Natural killer cell (primary cell): Measurements from ENCODE around the gene RHOBTB1. TPM values are rescaled to one million over a fixed set of nuclear protein-coding genes. Genes with fewer than 3 reads are reported as not detected.

Experiments used
- ATAC-seq, 3 donors: fragments of 150-1000 bp in 2 of 3; fragments of 200-7000 bp in 1 of 3; cut with Tn5 transposase; 1 replicate in 1 of 3; 2 replicates in 2 of 3; pipeline ENCODE4 v1.10.0; 2021; ENCODE audit warnings: mild to moderate bottlenecking in 2 of 3, moderate library complexity in 2 of 3
- DNase-seq, 2 donors: peaks; one replicate each; pipeline versions ENCODE4 v3.0.0 to v3.0.0-alpha.2; 2013 to 2021; ENCODE audit warnings: mixed read lengths in 1 of 2
- H3K27ac ChIP-seq: one replicate; pipeline ENCODE4 v1.5.1; 2013; ENCODE audit warnings: mild to moderate bottlenecking, low read length
- H3K27me3 ChIP-seq: one replicate; pipeline ENCODE4 v1.6.1; 2013; ENCODE audit warnings: low read length; ENCODE audit not compliant: control insufficient read depth, insufficient read depth
- H3K36me3 ChIP-seq: one replicate; pipeline ENCODE4 v1.6.1; 2013; ENCODE audit warnings: low read length; ENCODE audit not compliant: control insufficient read depth, insufficient read depth
- H3K4me1 ChIP-seq: one replicate; pipeline ENCODE4 v1.6.1; 2013; ENCODE audit warnings: low read length; ENCODE audit not compliant: control insufficient read depth, insufficient read depth
- H3K4me3 ChIP-seq: one replicate; pipeline ENCODE4 v1.5.1; 2013; ENCODE audit warnings: low read length
- H3K9me3 ChIP-seq: one replicate; pipeline ENCODE4 v1.6.1; 2013; ENCODE audit warnings: low read length; ENCODE audit not compliant: control insufficient read depth, insufficient read depth
- H3K27ac Mint-ChIP-seq, 2 donors: one replicate each; pipeline ENCODE4 v1.8.0; 2022; ENCODE audit warnings: mild to moderate bottlenecking in 2 of 2, mixed read lengths in 2 of 2, moderate library complexity in 1 of 2
- H3K27me3 Mint-ChIP-seq, 2 donors: one replicate each; pipeline ENCODE4 v1.8.0; 2022; ENCODE audit warnings: low read depth in 2 of 2, mixed read lengths in 2 of 2
- H3K36me3 Mint-ChIP-seq: one replicate; pipeline ENCODE4 v1.8.0; 2022; ENCODE audit warnings: mixed read lengths
- H3K4me1 Mint-ChIP-seq, 2 donors: one replicate each; pipeline ENCODE4 v1.8.0; 2022; ENCODE audit warnings: mixed read lengths in 2 of 2
- H3K4me3 Mint-ChIP-seq: one replicate; pipeline ENCODE4 v1.8.0; 2022; ENCODE audit warnings: mild to moderate bottlenecking, moderate library complexity, mixed read lengths
- H3K9me3 Mint-ChIP-seq, 2 donors: one replicate each; pipeline ENCODE4 v1.8.0; 2022; ENCODE audit warnings: mixed read lengths in 2 of 2
- CTCF ChIP-seq: fragments of 200-600 bp; IDR thresholded peaks from one replicate; pipeline ENCODE4 v1.8.0; 2022; ENCODE audit warnings: antibody characterized with exemption
- WGBS: methylation state at CpG from one replicate; pipeline ENCODE4 v1.1.7; 2013; ENCODE audit warnings: missing lambda C conversion rate; ENCODE audit not compliant: insufficient coverage; 5-methylcytosine and 5-hydroxymethylcytosine counted together
- intact Hi-C: fragments of 100-400 bp; cut with micrococcal nuclease; formaldehyde crosslinking; loops from one replicate; pipeline ENCODE4 v1.14.2; 2022
- total RNA-seq, 4 donors: library from RNA; stranded (reverse); fragments of 120-200 nt in 1 of 4; gene quantifications; one replicate each; pipeline versions ENCODE4 v1.2.3 to v1.2.4, GENCODE V29; 2013 to 2022

The RHOBTB1 gene
- total RNA-seq, 3 donors from 2014 or later (not counting 1 experiment from before 2014, with no cell fraction given): 0.97 to 1.9 (median 1.1) TPM

DNA sequence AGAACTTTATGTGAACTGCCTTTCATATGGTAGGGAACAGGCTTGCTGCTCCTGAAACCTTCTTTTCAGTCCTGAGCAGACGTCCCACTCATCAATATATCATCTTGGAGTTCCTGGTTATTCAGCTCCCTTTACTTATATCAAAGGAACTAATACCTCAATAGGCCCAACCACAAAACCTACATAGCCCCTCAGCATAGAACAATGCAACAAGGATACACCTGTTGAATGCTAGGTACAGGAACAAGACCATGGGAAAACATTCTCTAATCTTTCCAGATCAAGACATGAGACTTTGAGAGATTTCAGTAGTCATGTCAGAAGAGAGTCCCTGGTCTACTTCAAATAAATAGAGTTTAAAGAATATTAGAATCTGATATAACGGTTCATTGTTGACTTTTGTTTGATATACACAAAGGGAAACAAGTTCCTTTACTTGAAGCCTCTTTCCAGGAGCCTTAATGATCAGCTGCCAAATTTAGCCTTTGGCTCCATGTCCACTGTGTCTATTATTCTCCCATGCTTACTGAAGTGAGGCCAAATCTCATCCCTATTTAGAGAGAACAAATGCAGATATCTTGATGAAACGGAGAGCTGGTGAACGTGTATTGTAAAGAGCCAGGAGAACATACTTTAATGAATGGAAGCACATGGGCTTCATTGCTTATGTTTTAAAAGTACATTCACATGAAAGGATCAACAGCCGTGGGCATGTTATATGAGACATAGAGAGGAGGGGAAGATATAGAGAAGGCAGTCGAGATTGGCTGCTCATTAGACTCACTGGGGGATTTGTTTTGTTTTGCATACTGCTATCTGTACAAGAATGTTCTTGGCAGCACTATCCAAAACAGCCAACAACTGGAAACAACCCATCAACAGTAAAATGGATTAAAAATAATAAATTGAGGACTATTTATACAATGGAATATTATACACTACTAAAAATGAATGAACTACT lies 9.5 kb downstream of the RHOBTB1 start:
- WGBS: 90% methylated on average over 6 of the region's 6 CpGs
- H3K9me3 Mint-ChIP-seq: no peaks in the 10 kb centered on the region
- intact Hi-C loops: no loop called here

DNA sequence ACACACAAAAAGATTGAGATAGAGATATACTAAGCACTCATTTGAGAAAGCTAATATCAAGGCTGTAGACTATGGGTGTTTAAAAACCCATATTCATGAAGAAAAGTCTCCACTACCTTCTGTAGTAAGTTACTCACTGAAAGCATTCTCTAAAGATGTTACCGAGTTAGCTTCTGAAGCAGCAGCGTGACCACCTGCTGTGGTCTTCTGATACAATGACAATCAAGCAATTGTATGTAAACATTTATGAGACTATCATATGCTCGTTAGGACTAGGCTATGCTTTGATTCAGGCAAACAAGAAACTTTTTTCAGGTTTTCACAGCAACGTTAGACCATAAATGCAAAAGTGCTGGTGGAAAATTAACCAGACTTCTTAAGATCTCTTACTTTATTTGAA lies 11.2 kb downstream of the RHOBTB1 start:
- H3K4me3 Mint-ChIP-seq: no peak overlapping the region
- ATAC-seq (no peak), DNase-seq (no peak)
- no peaks in the 10 kb centered on the region for H3K36me3 Mint-ChIP-seq
- peaks cover 0 to 5% of the 10 kb centered on the region in 2 donors for H3K27me3 Mint-ChIP-seq
- no peaks in the 10 kb centered on the region for H3K4me1 Mint-ChIP-seq
- no peaks in the 10 kb centered on the region for H3K9me3 Mint-ChIP-seq
- Histone ChIP-seq H3K36me3 (no peaks in the 10 kb centered on the region), H3K4me3 (no peak overlapping the region), H3K27ac (no peak overlapping the region), H3K4me1 (no peaks in the 10 kb centered on the region), H3K27me3 (no peaks in the 10 kb centered on the region), H3K9me3 (no peaks in the 10 kb centered on the region)
- no peak for TF ChIP-seq CTCF
- intact Hi-C loops: no loop called here
- H3K27ac Mint-ChIP-seq: no peak overlapping the region
- 92% methylated on average over 4 of the region's 4 CpGs for WGBS

More for the DNA sequence above, 9.5 kb downstream of the RHOBTB1 start:
- Histone ChIP-seq H3K27me3 (no peaks in the 10 kb centered on the region), H3K4me3 (no peak overlapping the region), H3K27ac (no peak overlapping the region), H3K4me1 (no peaks in the 10 kb centered on the region), H3K36me3 (no peaks in the 10 kb centered on the region), H3K9me3 (no peaks in the 10 kb centered on the region)
- no peak for TF ChIP-seq CTCF
- H3K27me3 Mint-ChIP-seq: peaks cover 7 to 8% of the 10 kb centered on the region in 2 donors
- H3K27ac Mint-ChIP-seq: no peak overlapping the region
- H3K36me3 Mint-ChIP-seq: no peaks in the 10 kb centered on the region
- ATAC-seq: no peak
- DNase-seq: no peak
- H3K4me3 Mint-ChIP-seq: no peak overlapping the region
- H3K4me1 Mint-ChIP-seq: no peaks in the 10 kb centered on the region

- Mint-ChIP-seq H3K36me3 (no peaks in the 10 kb centered on the region), H3K27me3 (peaks cover 5 to 10% of the 10 kb centered on the region in 2 donors), H3K27ac (no peak overlapping the region), H3K9me3 (peaks cover 0 to 2% of the 10 kb centered on the region in 2 donors), H3K4me1 (no peaks in the 10 kb centered on the region), H3K4me3 (no peak overlapping the region)
- Histone ChIP-seq H3K4me1 (no peaks in the 10 kb centered on the region), H3K4me3 (no peak overlapping the region), H3K27ac (no peak overlapping the region), H3K9me3 (no peaks in the 10 kb centered on the region), H3K27me3 (no peaks in the 10 kb centered on the region), H3K36me3 (no peaks in the 10 kb centered on the region)
- DNase-seq (no peak), ATAC-seq (peak in 1 of 3 donors; percentile 30)
- WGBS: 83% methylated on average over 2 of the region's 3 CpGs
- intact Hi-C loops: no loop called here
- no peak for TF ChIP-seq CTCF
These were observed 13.7 kb downstream of the RHOBTB1 start for GRCh38 chr10:60930237-60930636.
